Sigmoid colon (tissue), 4 donors: Measurements from ENCODE around the gene ORMDL3.

Experiments used
- EP300 ChIP-seq, 4 donors: sonication (generic); formaldehyde crosslinking; IDR thresholded peaks; one replicate each; pipeline ENCODE4 v1.6.1; 2017; ENCODE audit warnings: antibody characterized with exemption in 4 of 4
- POLR2A ChIP-seq, 2 donors: fragments of 450-650 bp; IDR thresholded peaks; one replicate each; pipeline ENCODE4 v1.6.1; 2016; ENCODE audit warnings: antibody characterized with exemption in 2 of 2, mild to moderate bottlenecking in 2 of 2, moderate library complexity in 2 of 2
- TF ChIP-seq, protein P1 (sequence below), 4 experiments: fragments of 450-650 bp in 3 of 4; fragments of 200-600 bp in 1 of 4; IDR thresholded peaks; one replicate each; pipeline ENCODE4 v1.5.1; 2016 to 2019; ENCODE audit warnings: antibody characterized with exemption in 4 of 4, mild to moderate bottlenecking in 3 of 4, moderate library complexity in 2 of 4

DNA sequence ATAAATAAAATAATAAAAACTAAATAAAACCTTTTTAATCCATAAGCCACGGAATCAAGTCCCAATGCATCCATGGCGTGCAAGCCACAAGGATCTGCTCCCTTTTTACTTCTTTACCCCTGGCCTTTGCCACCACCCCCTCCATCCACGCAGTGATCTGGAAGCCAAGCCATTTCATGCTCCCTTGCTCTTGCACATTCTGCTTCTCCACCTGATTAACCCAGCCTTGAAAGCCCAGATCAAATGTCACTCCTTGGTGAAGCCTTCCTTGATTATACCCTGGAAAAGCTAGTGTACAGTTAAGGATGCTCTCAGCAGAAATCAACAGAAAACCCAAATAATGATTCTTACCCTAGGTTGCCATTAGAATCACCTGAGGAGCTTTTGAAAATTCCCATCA lies 10.0 kb upstream of the ORMDL3 start:
- TF ChIP-seq EP300 (IDR thresholded peaks at IDR 0.05) (no peak), POLR2A (IDR thresholded peaks at IDR 0.05) (no peak)
- TF ChIP-seq, protein P1, sequence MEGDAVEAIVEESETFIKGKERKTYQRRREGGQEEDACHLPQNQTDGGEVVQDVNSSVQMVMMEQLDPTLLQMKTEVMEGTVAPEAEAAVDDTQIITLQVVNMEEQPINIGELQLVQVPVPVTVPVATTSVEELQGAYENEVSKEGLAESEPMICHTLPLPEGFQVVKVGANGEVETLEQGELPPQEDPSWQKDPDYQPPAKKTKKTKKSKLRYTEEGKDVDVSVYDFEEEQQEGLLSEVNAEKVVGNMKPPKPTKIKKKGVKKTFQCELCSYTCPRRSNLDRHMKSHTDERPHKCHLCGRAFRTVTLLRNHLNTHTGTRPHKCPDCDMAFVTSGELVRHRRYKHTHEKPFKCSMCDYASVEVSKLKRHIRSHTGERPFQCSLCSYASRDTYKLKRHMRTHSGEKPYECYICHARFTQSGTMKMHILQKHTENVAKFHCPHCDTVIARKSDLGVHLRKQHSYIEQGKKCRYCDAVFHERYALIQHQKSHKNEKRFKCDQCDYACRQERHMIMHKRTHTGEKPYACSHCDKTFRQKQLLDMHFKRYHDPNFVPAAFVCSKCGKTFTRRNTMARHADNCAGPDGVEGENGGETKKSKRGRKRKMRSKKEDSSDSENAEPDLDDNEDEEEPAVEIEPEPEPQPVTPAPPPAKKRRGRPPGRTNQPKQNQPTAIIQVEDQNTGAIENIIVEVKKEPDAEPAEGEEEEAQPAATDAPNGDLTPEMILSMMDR (IDR thresholded peaks at IDR 0.05): no peak
